GM12878 (cell line): Measurements from ENCODE around the gene FHL3. TPM values are rescaled to one million over a fixed set of nuclear protein-coding genes. Genes with fewer than 3 reads are reported as not detected.

Experiments
- BHLHE40 ChIP-seq, 2 experiments: fragments of 450-650 bp in 1 of 2; IDR thresholded peaks; 2 replicates each; pipeline ENCODE4 v1.6.1; 2011 to 2017; ENCODE audit warnings: low read depth in 2 of 2, borderline replicate concordance in 1 of 2, improper control_type of control experiment in 1 of 2, low read length in 1 of 2, mild to moderate bottlenecking in 1 of 2
- CBX3 ChIP-seq: fragments of 200-600 bp; sonication (generic); IDR thresholded peaks from 2 replicates; pipeline ENCODE4 v1.6.1; 2016; ENCODE audit warnings: low read depth, borderline replicate concordance
- ETV6 ChIP-seq, 2 experiments: fragments of 450-650 bp in 1 of 2; IDR thresholded peaks in 1 of 2; conservative IDR thresholded peaks in 1 of 2; 2 replicates each; pipeline ENCODE4 v1.6.1; 2014; ENCODE audit warnings: antibody characterized with exemption in 1 of 2, borderline replicate concordance in 1 of 2, low read depth in 1 of 2, mild to moderate bottlenecking in 1 of 2, moderate library complexity in 1 of 2
- EZH2 ChIP-seq: IDR thresholded peaks from 2 replicates; pipeline ENCODE4 v1.6.1; 2012; ENCODE audit warnings: low read depth, mild to moderate bottlenecking, control low read depth, inconsistent platforms, low read length, borderline replicate concordance; ENCODE audit not compliant: control insufficient read depth
- HCFC1 ChIP-seq: fragments of 150-350 bp; IDR thresholded peaks from 2 replicates; pipeline ENCODE4 v1.6.1; 2014; ENCODE audit warnings: low read length
- HDGF ChIP-seq: fragments of 450-650 bp; IDR thresholded peaks from 2 replicates; pipeline ENCODE4 v1.6.1; 2016; ENCODE audit warnings: antibody characterized with exemption
- LARP7 ChIP-seq: fragments of 450-650 bp; IDR thresholded peaks from 2 replicates; pipeline ENCODE4 v1.6.1; 2017; ENCODE audit warnings: mild to moderate bottlenecking
- POLR2A ChIP-seq: IDR thresholded peaks from 2 replicates; pipeline ENCODE4 v1.6.1; 2011; ENCODE audit warnings: low read depth, mild to moderate bottlenecking, low read length
- POLR2AphosphoS5 ChIP-seq: IDR thresholded peaks from 2 replicates; pipeline ENCODE4 v1.6.1; 2011; ENCODE audit warnings: mild to moderate bottlenecking, low read length, inconsistent platforms
- RUNX3 ChIP-seq: IDR thresholded peaks from 2 replicates; pipeline ENCODE4 v1.6.1; 2012; ENCODE audit warnings: low read length, inconsistent platforms
- SMAD1 ChIP-seq: fragments of 450-650 bp; IDR thresholded peaks from 2 replicates; pipeline ENCODE4 v1.6.1; 2018; ENCODE audit warnings: mild to moderate bottlenecking, low read depth; ENCODE audit not compliant: partially characterized antibody
- SMARCA5 ChIP-seq: fragments of 450-650 bp; IDR thresholded peaks from 2 replicates; pipeline ENCODE4 v1.6.1; 2017; ENCODE audit warnings: mild to moderate bottlenecking
- SUZ12 ChIP-seq: fragments of 200-600 bp; sonication (generic); IDR thresholded peaks from one replicate; pipeline ENCODE4 v1.6.1; 2018; ENCODE audit warnings: antibody characterized with exemption, mild to moderate bottlenecking; ENCODE audit not compliant: unreplicated experiment
- ZNF274 ChIP-seq: IDR thresholded peaks from one replicate; pipeline ENCODE4 v1.8.0; 2011; ENCODE audit not compliant: insufficient read length, insufficient read depth
- ZZZ3 ChIP-seq: IDR thresholded peaks from 2 replicates; pipeline ENCODE4 v1.6.1; 2011; ENCODE audit warnings: low read depth; ENCODE audit not compliant: control insufficient read depth, insufficient read length
- polyA plus RNA-seq, 11 experiments: library from polyadenylated mRNA; depleted of rRNA in 4 of 11; unstranded in 6 of 11; stranded (reverse) in 5 of 11; fragments of >200 nt; fragmentation: Nextera tagmentation in 4 of 11; fragmentation: Illumina TruSeq in 1 of 11; extraction: Ambion mirVana in 4 of 11; extraction: Trizol in 1 of 11; gene quantifications; 1 replicate in 1 of 11; 2 replicates in 10 of 11; pipeline versions ENCODE4 v1.2.1 to v1.2.3, GENCODE V29; 2011 to 2016; ENCODE audit warnings: inconsistent platforms in 2 of 11, missing spikeins in 2 of 11, low read depth in 1 of 11
- total RNA-seq, 4 experiments: library from RNA; depleted of rRNA in 3 of 4; stranded (reverse); fragments of >200 nt in 3 of 4; fragmentation: Illumina TruSeq in 1 of 4; extraction: Trizol in 1 of 4; gene quantifications; 2 replicates each; pipeline versions ENCODE4 v1.2.1 to v1.2.3, GENCODE V29; 2013 to 2021
- TF ChIP-seq, protein P1 (sequence below): fragments of 450-650 bp; IDR thresholded peaks from 2 replicates; pipeline ENCODE4 v1.6.1; 2017; ENCODE audit warnings: mild to moderate bottlenecking
- TF ChIP-seq, protein P2 (sequence below): fragments of 450-650 bp; IDR thresholded peaks from 2 replicates; pipeline ENCODE4 v1.6.1; 2017; ENCODE audit warnings: mild to moderate bottlenecking, low read depth, inconsistent platforms; ENCODE audit not compliant: poor library complexity, severe bottlenecking
- TF ChIP-seq, protein P3 (sequence below): IDR thresholded peaks from 2 replicates; pipeline ENCODE4 v1.6.1; 2011; ENCODE audit warnings: borderline replicate concordance, low read depth, mild to moderate bottlenecking, moderate library complexity, mixed read lengths, low read length; ENCODE audit not compliant: insufficient read depth; ENCODE audit errors: extremely low read length
- TF ChIP-seq, protein P4 (sequence below): IDR thresholded peaks from 2 replicates; pipeline ENCODE4 v1.6.1; 2012; ENCODE audit warnings: improper control_type of control experiment, low read depth, low read length; ENCODE audit not compliant: insufficient replicate concordance

Gene FHL3
- total and polyA plus RNA-seq, 10 of the 15 experiments (the other 5 are each of a cell fraction or from before 2014, with no cell fraction given), result 0.26 to 13.9 (median 7.9) TPM

DNA sequence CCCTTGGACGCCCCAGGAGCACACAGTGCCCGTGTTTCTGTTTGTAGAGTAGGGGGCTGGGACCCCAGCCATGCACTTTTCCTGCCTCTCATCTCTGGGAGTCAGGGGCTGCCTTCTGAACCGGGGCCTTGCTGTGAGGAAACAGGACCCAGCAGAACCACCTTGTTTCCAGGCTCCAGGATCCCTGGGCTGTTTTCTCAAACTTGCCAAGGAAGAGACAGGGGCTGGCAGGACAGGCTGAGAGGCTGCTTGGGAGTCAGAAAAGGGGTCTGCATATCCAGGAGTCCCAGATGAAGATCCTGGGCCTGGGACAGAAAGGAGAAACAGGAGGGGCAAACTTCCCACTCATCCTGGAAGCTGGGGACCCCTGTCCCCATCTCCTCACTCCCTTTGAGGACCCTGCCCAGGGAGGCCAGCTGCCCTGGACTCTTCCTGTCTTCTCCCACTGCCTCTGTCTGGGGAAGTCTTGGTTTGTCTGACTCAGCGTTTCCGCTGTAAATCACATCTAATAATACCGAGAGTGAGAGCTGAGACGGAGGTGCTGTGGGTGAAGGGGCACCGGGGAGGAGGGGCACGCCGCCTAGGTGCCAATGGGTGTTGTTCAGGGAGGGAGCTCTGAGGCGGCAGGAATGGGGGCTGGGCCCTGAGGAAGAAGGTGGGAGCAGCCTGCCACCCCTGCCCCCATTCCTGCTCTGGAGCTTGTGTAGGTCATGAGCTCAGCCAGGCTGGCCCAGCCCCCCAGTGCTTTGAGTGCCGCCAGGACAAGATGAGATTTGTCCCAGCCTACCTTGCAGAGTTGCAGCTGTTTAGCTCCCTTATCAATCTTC lies 24.6 kb upstream of the FHL3 start (continued):
- TF ChIP-seq, protein P1, sequence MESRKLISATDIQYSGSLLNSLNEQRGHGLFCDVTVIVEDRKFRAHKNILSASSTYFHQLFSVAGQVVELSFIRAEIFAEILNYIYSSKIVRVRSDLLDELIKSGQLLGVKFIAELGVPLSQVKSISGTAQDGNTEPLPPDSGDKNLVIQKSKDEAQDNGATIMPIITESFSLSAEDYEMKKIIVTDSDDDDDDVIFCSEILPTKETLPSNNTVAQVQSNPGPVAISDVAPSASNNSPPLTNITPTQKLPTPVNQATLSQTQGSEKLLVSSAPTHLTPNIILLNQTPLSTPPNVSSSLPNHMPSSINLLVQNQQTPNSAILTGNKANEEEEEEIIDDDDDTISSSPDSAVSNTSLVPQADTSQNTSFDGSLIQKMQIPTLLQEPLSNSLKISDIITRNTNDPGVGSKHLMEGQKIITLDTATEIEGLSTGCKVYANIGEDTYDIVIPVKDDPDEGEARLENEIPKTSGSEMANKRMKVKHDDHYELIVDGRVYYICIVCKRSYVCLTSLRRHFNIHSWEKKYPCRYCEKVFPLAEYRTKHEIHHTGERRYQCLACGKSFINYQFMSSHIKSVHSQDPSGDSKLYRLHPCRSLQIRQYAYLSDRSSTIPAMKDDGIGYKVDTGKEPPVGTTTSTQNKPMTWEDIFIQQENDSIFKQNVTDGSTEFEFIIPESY, result no peak
- TF ChIP-seq CBX3, result no peak
- TF ChIP-seq SMAD1, result no peak
- no peak for TF ChIP-seq LARP7
- TF ChIP-seq SMARCA5, result 0 out of 2 replicates have a peak, but pooled peaks have one; percentile 26
- no peak for TF ChIP-seq POLR2AphosphoS5
- TF ChIP-seq, protein P2, sequence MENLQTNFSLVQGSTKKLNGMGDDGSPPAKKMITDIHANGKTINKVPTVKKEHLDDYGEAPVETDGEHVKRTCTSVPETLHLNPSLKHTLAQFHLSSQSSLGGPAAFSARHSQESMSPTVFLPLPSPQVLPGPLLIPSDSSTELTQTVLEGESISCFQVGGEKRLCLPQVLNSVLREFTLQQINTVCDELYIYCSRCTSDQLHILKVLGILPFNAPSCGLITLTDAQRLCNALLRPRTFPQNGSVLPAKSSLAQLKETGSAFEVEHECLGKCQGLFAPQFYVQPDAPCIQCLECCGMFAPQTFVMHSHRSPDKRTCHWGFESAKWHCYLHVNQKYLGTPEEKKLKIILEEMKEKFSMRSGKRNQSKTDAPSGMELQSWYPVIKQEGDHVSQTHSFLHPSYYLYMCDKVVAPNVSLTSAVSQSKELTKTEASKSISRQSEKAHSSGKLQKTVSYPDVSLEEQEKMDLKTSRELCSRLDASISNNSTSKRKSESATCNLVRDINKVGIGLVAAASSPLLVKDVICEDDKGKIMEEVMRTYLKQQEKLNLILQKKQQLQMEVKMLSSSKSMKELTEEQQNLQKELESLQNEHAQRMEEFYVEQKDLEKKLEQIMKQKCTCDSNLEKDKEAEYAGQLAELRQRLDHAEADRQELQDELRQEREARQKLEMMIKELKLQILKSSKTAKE, result peak; percentile 80
- peak; percentile 85 for TF ChIP-seq RUNX3
- peak; percentile 37; the same call in 1 of the 2 replicates for TF ChIP-seq POLR2A
- TF ChIP-seq EZH2, result no peak
- TF ChIP-seq, protein P3, sequence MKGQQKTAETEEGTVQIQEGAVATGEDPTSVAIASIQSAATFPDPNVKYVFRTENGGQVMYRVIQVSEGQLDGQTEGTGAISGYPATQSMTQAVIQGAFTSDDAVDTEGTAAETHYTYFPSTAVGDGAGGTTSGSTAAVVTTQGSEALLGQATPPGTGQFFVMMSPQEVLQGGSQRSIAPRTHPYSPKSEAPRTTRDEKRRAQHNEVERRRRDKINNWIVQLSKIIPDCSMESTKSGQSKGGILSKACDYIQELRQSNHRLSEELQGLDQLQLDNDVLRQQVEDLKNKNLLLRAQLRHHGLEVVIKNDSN, result no peak
- TF ChIP-seq BHLHE40 (IDR thresholded peaks at IDR 0.05; ENCODE audit: borderline replicate concordance in 1 of 2, low read depth in 2 of 2, low read length in 1 of 2), result peak in 1 of 2 experiments; percentile 59; a peak in 3 of 4 replicates
- no peak for TF ChIP-seq HCFC1
- peak in 1 of 2 experiments; percentile 93; a peak in 2 of 4 replicates for TF ChIP-seq ETV6 (conservative IDR thresholded peaks at IDR 0.05 in 1 of 2, IDR thresholded peaks at IDR 0.05 in 1 of 2; ENCODE audit: borderline replicate concordance in 1 of 2, low read depth in 1 of 2)
- no peak for TF ChIP-seq HDGF
- no peak for TF ChIP-seq ZZZ3
- TF ChIP-seq, protein P4, sequence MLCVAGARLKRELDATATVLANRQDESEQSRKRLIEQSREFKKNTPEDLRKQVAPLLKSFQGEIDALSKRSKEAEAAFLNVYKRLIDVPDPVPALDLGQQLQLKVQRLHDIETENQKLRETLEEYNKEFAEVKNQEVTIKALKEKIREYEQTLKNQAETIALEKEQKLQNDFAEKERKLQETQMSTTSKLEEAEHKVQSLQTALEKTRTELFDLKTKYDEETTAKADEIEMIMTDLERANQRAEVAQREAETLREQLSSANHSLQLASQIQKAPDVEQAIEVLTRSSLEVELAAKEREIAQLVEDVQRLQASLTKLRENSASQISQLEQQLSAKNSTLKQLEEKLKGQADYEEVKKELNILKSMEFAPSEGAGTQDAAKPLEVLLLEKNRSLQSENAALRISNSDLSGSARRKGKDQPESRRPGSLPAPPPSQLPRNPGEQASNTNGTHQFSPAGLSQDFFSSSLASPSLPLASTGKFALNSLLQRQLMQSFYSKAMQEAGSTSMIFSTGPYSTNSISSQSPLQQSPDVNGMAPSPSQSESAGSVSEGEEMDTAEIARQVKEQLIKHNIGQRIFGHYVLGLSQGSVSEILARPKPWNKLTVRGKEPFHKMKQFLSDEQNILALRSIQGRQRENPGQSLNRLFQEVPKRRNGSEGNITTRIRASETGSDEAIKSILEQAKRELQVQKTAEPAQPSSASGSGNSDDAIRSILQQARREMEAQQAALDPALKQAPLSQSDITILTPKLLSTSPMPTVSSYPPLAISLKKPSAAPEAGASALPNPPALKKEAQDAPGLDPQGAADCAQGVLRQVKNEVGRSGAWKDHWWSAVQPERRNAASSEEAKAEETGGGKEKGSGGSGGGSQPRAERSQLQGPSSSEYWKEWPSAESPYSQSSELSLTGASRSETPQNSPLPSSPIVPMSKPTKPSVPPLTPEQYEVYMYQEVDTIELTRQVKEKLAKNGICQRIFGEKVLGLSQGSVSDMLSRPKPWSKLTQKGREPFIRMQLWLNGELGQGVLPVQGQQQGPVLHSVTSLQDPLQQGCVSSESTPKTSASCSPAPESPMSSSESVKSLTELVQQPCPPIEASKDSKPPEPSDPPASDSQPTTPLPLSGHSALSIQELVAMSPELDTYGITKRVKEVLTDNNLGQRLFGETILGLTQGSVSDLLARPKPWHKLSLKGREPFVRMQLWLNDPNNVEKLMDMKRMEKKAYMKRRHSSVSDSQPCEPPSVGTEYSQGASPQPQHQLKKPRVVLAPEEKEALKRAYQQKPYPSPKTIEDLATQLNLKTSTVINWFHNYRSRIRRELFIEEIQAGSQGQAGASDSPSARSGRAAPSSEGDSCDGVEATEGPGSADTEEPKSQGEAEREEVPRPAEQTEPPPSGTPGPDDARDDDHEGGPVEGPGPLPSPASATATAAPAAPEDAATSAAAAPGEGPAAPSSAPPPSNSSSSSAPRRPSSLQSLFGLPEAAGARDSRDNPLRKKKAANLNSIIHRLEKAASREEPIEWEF, result no peak
- no peak for TF ChIP-seq ZNF274
- TF ChIP-seq SUZ12, result no peak
